SK-N-MC (cell line): Measurements from ENCODE around the gene PRDM7.

Experiments used
- EZH2 ChIP-seq: fragments of 200-600 bp; sonication (generic); IDR thresholded peaks from one replicate; pipeline ENCODE4 v1.6.1; 2017; ENCODE audit warnings: antibody characterized with exemption
- POLR2AphosphoS5 ChIP-seq: IDR thresholded peaks from 2 replicates; pipeline ENCODE4 v1.6.1; 2012; ENCODE audit warnings: mild to moderate bottlenecking, low read depth, low read length, borderline replicate concordance

DNA sequence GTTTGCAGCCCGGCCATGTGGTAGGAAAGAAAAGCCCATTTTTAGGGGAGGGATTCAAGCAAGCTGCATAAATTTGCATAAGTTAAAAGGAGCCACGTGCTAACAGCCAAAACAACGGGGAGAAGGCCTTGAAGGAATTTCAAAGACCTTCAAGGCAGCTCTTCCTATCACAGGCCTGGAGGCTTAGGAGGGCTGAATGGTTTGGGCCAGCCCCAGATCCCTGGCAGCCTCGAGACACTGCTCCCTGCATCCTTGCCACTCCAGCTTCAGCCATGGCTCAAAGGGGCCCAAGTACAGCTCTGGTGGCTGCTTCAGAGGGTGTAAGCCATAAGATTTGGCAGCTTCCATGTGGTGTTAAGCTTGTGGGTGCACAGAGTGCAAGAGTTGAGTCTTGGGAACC lies 22.6 kb downstream of the PRDM7 start:
- TF ChIP-seq POLR2AphosphoS5 (no peak), EZH2 (no peak)
